DMS114 treated with DMSO at 0.1 percent for 48 hours (cell line): ENCODE measurements around the gene SDC3.

ENCODE experiments used
- DNase-seq: peaks from one replicate; lab custom pipeline; 2025; ENCODE audit not compliant: unreplicated experiment; lab: John Stamatoyannopoulos, UW

Gene SDC3

GRCh38 chr1:30855686-30856259, 52.8 kb downstream of the SDC3 start:
- no peak for DNase-seq

GRCh38 chr1:30853350-30853749, 55.2 kb downstream of the SDC3 start:
- DNase-seq, result no peak

- no peak for DNase-seq
Measured at GRCh38 chr1:30852026-30852425, 56.5 kb downstream of the SDC3 start.

- DNase-seq, result no peak
Measured at GRCh38 chr1:30851286-30851685, 57.3 kb downstream of the SDC3 start.

- DNase-seq, result no peak
Measured at GRCh38 chr1:30850607-30851006, 58.0 kb downstream of the SDC3 start.

GRCh38 chr1:30848130-30848529, 60.4 kb downstream of the SDC3 start:
- no peak for DNase-seq

GRCh38 chr1:30847358-30847972, 61.1 kb downstream of the SDC3 start:
- DNase-seq, result no peak

- no peak for DNase-seq
Measured at GRCh38 chr1:30846587-30846986, 62.0 kb downstream of the SDC3 start.

GRCh38 chr1:30845904-30846290, 62.7 kb downstream of the SDC3 start:
- no peak for DNase-seq

GRCh38 chr1:30845237-30845903, 63.2 kb downstream of the SDC3 start:
- no peak for DNase-seq

GRCh38 chr1:30844631-30845030, 63.9 kb downstream of the SDC3 start:
- no peak for DNase-seq

GRCh38 chr1:30842697-30843354, 65.7 kb downstream of the SDC3 start:
- DNase-seq, result no peak

GRCh38 chr1:30840904-30841598, 67.5 kb downstream of the SDC3 start:
- DNase-seq, result no peak

GRCh38 chr1:30839827-30840359, 68.7 kb downstream of the SDC3 start:
- no peak for DNase-seq

GRCh38 chr1:30838996-30839395, 69.6 kb downstream of the SDC3 start:
- no peak for DNase-seq

GRCh38 chr1:30837653-30838052, 70.9 kb downstream of the SDC3 start:
- DNase-seq, result no peak

- no peak for DNase-seq
Measured at GRCh38 chr1:30834253-30834652, 74.3 kb downstream of the SDC3 start.

- no peak for DNase-seq
Measured at GRCh38 chr1:30830537-30830936, 78.0 kb downstream of the SDC3 start.

GRCh38 chr1:30829889-30830288, 78.7 kb downstream of the SDC3 start:
- no peak for DNase-seq

GRCh38 chr1:30824736-30825429, 83.7 kb downstream of the SDC3 start:
- no peak for DNase-seq
